Upper lobe of left lung (tissue), 4 donors: ENCODE results near the gene CCDC88A.

Experiments
- POLR2A ChIP-seq, 4 donors: fragments of 450-650 bp; IDR thresholded peaks; one replicate each; pipeline ENCODE4 v1.5.1; 2016 to 2017; ENCODE audit warnings: antibody characterized with exemption in 4 of 4, mild to moderate bottlenecking in 2 of 4
- POLR2AphosphoS5 ChIP-seq, 2 donors: sonication (generic); formaldehyde crosslinking; IDR thresholded peaks; one replicate each; pipeline ENCODE4 v1.5.1; 2017; ENCODE audit warnings: antibody characterized with exemption in 2 of 2

GRCh38 chr2:55269645-55269990 lies 150.0 kb downstream of the CCDC88A start:
- TF ChIP-seq POLR2A (IDR thresholded peaks at IDR 0.05) (no peak), POLR2AphosphoS5 (IDR thresholded peaks at IDR 0.05) (no peak)
